ENCODE data around the gene ATP5MC2.

ATP5MC2 gene

GRCh38 chr12:53701518-53702264 lies 25.8 kb upstream of the ATP5MC2 start:
- Histone ChIP-seq H3K9me3 (ENCODE audit: insufficient read depth, low read length, severe bottlenecking) (no peaks in the 10 kb centered on the region), H3K27me3 (ENCODE audit: insufficient read depth, low read length, poor library complexity) (peaks cover 56% of the 10 kb centered on the region), H2AFZ (ENCODE audit: low read depth, low read length) (no peak overlapping the region), H3K4me2 (ENCODE audit: insufficient read depth, low read length) (no peak overlapping the region), H3K27ac (ENCODE audit: low read length) (no peak overlapping the region), H3K36me3 (ENCODE audit: insufficient read depth, low read length) (no peaks in the 10 kb centered on the region), H3K4me3 (ENCODE audit: low read depth in 1 of 2, low read length in 2 of 2) (no peak overlapping the region), H3K4me1 (ENCODE audit: insufficient read depth, low read length) (no peaks in the 10 kb centered on the region), H3K9ac (ENCODE audit: low read depth, low read length) (no peak overlapping the region), H4K20me1 (ENCODE audit: insufficient read depth, low read length) (no peaks in the 10 kb centered on the region), H3K79me2 (ENCODE audit: insufficient read depth, low read length) (no peaks in the 10 kb centered on the region)
- ATAC-seq (ENCODE audit: insufficient read depth, low read depth), result peak; percentile 99
- DNase-seq, result peak; percentile 78
- TF ChIP-seq, protein P1, sequence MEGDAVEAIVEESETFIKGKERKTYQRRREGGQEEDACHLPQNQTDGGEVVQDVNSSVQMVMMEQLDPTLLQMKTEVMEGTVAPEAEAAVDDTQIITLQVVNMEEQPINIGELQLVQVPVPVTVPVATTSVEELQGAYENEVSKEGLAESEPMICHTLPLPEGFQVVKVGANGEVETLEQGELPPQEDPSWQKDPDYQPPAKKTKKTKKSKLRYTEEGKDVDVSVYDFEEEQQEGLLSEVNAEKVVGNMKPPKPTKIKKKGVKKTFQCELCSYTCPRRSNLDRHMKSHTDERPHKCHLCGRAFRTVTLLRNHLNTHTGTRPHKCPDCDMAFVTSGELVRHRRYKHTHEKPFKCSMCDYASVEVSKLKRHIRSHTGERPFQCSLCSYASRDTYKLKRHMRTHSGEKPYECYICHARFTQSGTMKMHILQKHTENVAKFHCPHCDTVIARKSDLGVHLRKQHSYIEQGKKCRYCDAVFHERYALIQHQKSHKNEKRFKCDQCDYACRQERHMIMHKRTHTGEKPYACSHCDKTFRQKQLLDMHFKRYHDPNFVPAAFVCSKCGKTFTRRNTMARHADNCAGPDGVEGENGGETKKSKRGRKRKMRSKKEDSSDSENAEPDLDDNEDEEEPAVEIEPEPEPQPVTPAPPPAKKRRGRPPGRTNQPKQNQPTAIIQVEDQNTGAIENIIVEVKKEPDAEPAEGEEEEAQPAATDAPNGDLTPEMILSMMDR (IDR thresholded peaks at IDR 0.05; ENCODE audit: borderline replicate concordance, extremely low read depth, low read length, poor library complexity, severe bottlenecking), result peak; percentile 98
- no peak for TF ChIP-seq EZH2 (IDR thresholded peaks at IDR 0.05; ENCODE audit: borderline replicate concordance, low read depth, low read length, severe bottlenecking)

GRCh38 chr12:53700567-53700966 lies 24.7 kb upstream of the ATP5MC2 start:
- H3K27me3 ChIP-seq (ENCODE audit: insufficient read depth, low read length, poor library complexity), result peaks cover 63% of the 10 kb centered on the region
- H3K4me1 ChIP-seq (ENCODE audit: insufficient read depth, low read length), result no peaks in the 10 kb centered on the region
- no peak overlapping the region for H3K27ac ChIP-seq (ENCODE audit: low read length)
- H4K20me1 ChIP-seq (ENCODE audit: insufficient read depth, low read length), result no peaks in the 10 kb centered on the region
- H3K9ac ChIP-seq (ENCODE audit: low read depth, low read length), result no peak overlapping the region
- H2AFZ ChIP-seq (ENCODE audit: low read depth, low read length), result no peak overlapping the region
- H3K36me3 ChIP-seq (ENCODE audit: insufficient read depth, low read length), result no peaks in the 10 kb centered on the region
- DNase-seq, result no peak
- ATAC-seq (ENCODE audit: insufficient read depth, low read depth), result no peak
- no peaks in the 10 kb centered on the region for H3K79me2 ChIP-seq (ENCODE audit: insufficient read depth, low read length)
- H3K4me3 ChIP-seq (ENCODE audit: low read depth in 1 of 2, low read length in 2 of 2), result no peak overlapping the region
- no peaks in the 10 kb centered on the region for H3K9me3 ChIP-seq (ENCODE audit: insufficient read depth, low read length, severe bottlenecking)
- TF ChIP-seq EZH2 (IDR thresholded peaks at IDR 0.05; ENCODE audit: borderline replicate concordance, low read depth, low read length, severe bottlenecking), result no peak
- TF ChIP-seq, protein P1 (IDR thresholded peaks at IDR 0.05; ENCODE audit: borderline replicate concordance, extremely low read depth, low read length, poor library complexity, severe bottlenecking), result no peak
- no peak overlapping the region for H3K4me2 ChIP-seq (ENCODE audit: insufficient read depth, low read length)

GRCh38 chr12:53699678-53700025 lies 23.8 kb upstream of the ATP5MC2 start:
- no peaks in the 10 kb centered on the region for H3K4me1 ChIP-seq (ENCODE audit: insufficient read depth, low read length)
- H3K79me2 ChIP-seq (ENCODE audit: insufficient read depth, low read length), result no peaks in the 10 kb centered on the region
- TF ChIP-seq, protein P1 (IDR thresholded peaks at IDR 0.05; ENCODE audit: borderline replicate concordance, extremely low read depth, low read length, poor library complexity, severe bottlenecking), result no peak
- no peak for TF ChIP-seq EZH2 (IDR thresholded peaks at IDR 0.05; ENCODE audit: borderline replicate concordance, low read depth, low read length, severe bottlenecking)
- peaks cover 68% of the 10 kb centered on the region for H3K27me3 ChIP-seq (ENCODE audit: insufficient read depth, low read length, poor library complexity)
- H3K4me3 ChIP-seq (ENCODE audit: low read depth in 1 of 2, low read length in 2 of 2), result no peak overlapping the region
- H3K9me3 ChIP-seq (ENCODE audit: insufficient read depth, low read length, severe bottlenecking), result no peaks in the 10 kb centered on the region
- ATAC-seq (ENCODE audit: insufficient read depth, low read depth), result no peak
- DNase-seq, result no peak
- no peaks in the 10 kb centered on the region for H3K36me3 ChIP-seq (ENCODE audit: insufficient read depth, low read length)
- H3K27ac ChIP-seq (ENCODE audit: low read length), result no peak overlapping the region
- no peak overlapping the region for H2AFZ ChIP-seq (ENCODE audit: low read depth, low read length)
- no peaks in the 10 kb centered on the region for H4K20me1 ChIP-seq (ENCODE audit: insufficient read depth, low read length)
- H3K9ac ChIP-seq (ENCODE audit: low read depth, low read length), result no peak overlapping the region
- H3K4me2 ChIP-seq (ENCODE audit: insufficient read depth, low read length), result no peak overlapping the region
